Nephron progenitor cell (in vitro differentiated cells): ENCODE results near the gene EIPR1.

Source experiments
- DNase-seq: peaks from one replicate; pipeline ENCODE4 v3.0.0; 2021
- H3K27ac Mint-ChIP-seq: 2 replicates; pipeline ENCODE4 v1.8.0; 2021; ENCODE audit warnings: mild to moderate bottlenecking, moderate library complexity, mixed read lengths
- H3K27me3 Mint-ChIP-seq: 2 replicates; pipeline ENCODE4 v1.8.0; 2021; ENCODE audit warnings: mild to moderate bottlenecking, low read depth, mixed read lengths; ENCODE audit not compliant: poor library complexity
- H3K36me3 Mint-ChIP-seq: 2 replicates; pipeline ENCODE4 v1.8.0; 2021; ENCODE audit warnings: low read depth, mixed read lengths
- H3K4me1 Mint-ChIP-seq: 2 replicates; pipeline ENCODE4 v1.8.0; 2021; ENCODE audit warnings: mixed read lengths
- H3K4me3 Mint-ChIP-seq: 2 replicates; pipeline ENCODE4 v1.8.0; 2021; ENCODE audit warnings: mild to moderate bottlenecking, moderate library complexity, mixed read lengths
- H3K9me3 Mint-ChIP-seq: 2 replicates; pipeline ENCODE4 v1.8.0; 2021; ENCODE audit warnings: mild to moderate bottlenecking, moderate library complexity, mixed read lengths
- TF ChIP-seq, protein P1 (sequence below): fragments of 200-600 bp; sonication (generic); IDR thresholded peaks from 2 replicates; pipeline ENCODE4 v1.5.0; 2021; ENCODE audit warnings: antibody characterized with exemption

Gene EIPR1

DNA sequence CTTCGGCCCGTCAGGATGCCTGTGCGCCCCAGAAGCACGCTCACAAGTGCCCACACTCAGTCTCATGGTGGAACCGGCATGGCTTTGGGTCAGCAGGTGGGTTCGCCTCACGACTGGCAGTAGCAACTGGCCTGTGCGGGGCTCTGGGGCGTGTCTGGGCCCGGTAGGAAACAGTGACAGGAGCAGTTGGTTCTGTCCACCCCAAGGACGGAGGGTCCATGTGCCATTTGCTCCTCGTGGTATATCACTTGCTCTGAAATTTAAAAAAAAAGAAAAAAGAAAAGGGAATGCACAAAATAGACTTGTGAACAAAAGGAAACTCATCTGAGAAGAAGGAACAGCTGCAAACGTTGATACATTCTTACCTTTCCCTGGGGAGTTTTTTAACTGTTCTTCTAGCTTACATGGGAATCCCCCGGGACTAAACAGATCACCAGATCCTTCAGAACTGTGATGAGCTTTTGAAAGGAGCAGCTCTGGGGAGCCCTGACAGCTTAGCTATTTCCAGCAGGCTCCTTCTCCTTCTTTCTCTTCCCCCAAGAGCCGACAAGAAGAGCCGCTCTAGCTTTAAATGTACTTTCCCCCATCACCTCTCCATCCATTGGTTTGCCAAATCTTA is 44.7 kb upstream of the EIPR1 start:
- Mint-ChIP-seq H3K4me1 (peaks cover 37% of the 10 kb centered on the region), H3K4me3 (no peak overlapping the region), H3K9me3 (no peaks in the 10 kb centered on the region), H3K27ac (peak overlapping the region; percentile 22), H3K36me3 (peaks cover 53% of the 10 kb centered on the region), H3K27me3 (peaks cover 3% of the 10 kb centered on the region)
- TF ChIP-seq, protein P1, sequence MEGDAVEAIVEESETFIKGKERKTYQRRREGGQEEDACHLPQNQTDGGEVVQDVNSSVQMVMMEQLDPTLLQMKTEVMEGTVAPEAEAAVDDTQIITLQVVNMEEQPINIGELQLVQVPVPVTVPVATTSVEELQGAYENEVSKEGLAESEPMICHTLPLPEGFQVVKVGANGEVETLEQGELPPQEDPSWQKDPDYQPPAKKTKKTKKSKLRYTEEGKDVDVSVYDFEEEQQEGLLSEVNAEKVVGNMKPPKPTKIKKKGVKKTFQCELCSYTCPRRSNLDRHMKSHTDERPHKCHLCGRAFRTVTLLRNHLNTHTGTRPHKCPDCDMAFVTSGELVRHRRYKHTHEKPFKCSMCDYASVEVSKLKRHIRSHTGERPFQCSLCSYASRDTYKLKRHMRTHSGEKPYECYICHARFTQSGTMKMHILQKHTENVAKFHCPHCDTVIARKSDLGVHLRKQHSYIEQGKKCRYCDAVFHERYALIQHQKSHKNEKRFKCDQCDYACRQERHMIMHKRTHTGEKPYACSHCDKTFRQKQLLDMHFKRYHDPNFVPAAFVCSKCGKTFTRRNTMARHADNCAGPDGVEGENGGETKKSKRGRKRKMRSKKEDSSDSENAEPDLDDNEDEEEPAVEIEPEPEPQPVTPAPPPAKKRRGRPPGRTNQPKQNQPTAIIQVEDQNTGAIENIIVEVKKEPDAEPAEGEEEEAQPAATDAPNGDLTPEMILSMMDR = no peak
- no peak for DNase-seq

DNA sequence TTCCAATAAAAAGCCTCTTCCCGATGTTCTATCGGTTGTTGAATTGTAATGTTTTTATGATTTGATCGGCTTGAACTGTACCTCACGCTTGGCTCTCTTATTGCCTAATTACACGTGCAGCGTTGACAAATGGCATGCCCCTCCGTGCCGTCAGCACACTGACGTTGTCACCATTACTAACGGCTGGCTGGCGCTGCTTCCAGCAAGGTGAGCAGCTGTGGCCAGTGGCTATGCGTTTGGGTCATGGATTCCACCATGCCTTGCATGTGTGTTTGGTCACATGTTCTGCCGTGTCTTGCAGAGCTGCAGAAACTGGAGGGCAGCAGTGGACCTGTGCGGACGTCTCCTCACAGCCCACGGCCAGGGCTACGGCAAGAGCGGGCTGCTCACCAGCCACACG is 44.0 kb upstream of the EIPR1 start:
- Mint-ChIP-seq H3K4me1 (peaks cover 37% of the 10 kb centered on the region), H3K36me3 (peaks cover 52% of the 10 kb centered on the region), H3K27me3 (peaks cover 3% of the 10 kb centered on the region), H3K9me3 (no peaks in the 10 kb centered on the region), H3K27ac (peak overlapping the region; percentile 25), H3K4me3 (no peak overlapping the region)
- DNase-seq = no peak
- TF ChIP-seq, protein P1 = no peak

DNA sequence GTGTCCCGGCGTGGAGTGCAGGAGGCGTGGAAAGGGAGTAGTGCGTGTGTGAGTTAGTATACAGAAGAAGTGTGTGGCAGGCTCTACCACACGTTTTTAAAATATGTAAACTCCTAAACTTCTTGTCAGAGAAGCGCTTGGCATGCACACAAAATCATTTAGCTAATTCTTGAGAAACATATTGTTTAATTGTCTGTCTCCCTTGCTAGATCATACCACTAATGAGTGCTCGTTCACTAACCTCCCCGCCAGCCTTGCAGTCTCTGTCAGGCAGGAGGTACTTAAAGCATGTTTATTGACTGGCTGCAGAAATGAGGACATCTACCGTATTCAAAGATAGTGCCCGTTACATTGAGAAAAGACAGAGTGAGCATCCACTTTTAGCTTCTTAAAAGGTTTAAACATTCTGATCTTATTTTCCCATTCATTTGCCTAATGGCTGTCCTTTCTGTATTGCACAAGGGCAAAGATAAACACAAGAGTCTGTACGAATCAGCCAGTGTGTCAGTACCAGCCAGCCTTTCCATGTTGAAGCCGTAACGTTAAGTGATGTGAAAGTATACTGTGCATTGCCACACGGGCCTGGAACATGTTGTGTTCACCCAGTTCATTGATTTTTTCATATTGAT is 43.3 kb upstream of the EIPR1 start:
- no peaks in the 10 kb centered on the region for H3K9me3 Mint-ChIP-seq
- TF ChIP-seq, protein P1 = no peak
- no peak overlapping the region for H3K27ac Mint-ChIP-seq

DNA sequence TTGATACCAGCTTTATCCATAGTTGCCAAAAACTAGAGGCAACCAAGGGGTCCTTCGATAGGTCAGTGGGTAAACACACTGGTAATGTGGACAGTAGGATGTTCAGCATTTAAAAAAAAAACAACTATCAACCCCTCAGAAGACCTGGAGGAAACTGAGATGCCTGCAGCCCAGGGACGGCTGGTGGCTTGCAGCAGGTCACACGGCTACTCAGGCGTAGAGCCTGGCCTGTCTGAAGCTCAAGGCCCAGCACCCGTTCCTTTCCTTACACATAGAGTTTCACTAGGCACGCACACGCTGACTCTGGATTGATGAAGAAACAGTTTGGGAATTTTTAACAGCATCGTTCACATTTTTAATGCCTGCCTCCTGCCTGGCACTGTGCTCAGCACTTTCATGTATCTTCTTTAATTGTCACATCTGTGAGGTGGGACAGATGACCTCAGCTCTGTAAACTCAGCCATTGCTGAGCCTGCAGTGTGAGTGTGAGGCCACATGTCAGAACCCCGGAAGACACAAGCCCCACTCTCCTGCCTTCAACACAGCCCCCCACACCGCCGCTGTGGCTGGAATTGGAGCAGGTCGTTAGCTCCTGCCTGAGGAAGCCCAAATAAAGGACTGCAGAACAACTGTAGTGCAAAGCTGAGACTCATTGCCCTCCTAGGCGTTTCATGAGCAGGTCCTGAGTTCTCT is 42.6 kb upstream of the EIPR1 start:
- no peak for DNase-seq
- Mint-ChIP-seq H3K4me1 (peaks cover 37% of the 10 kb centered on the region), H3K36me3 (peaks cover 51% of the 10 kb centered on the region), H3K27ac (peak overlapping the region; percentile 84), H3K4me3 (no peak overlapping the region), H3K9me3 (no peaks in the 10 kb centered on the region), H3K27me3 (peaks cover 3% of the 10 kb centered on the region)
- TF ChIP-seq, protein P1 = no peak

More for the DNA sequence above, 43.3 kb upstream of the EIPR1 start:
- H3K4me3 Mint-ChIP-seq = no peak overlapping the region
- H3K27me3 Mint-ChIP-seq = peaks cover 3% of the 10 kb centered on the region
- no peak for DNase-seq
- peaks cover 37% of the 10 kb centered on the region for H3K4me1 Mint-ChIP-seq
- peaks cover 51% of the 10 kb centered on the region for H3K36me3 Mint-ChIP-seq

DNA sequence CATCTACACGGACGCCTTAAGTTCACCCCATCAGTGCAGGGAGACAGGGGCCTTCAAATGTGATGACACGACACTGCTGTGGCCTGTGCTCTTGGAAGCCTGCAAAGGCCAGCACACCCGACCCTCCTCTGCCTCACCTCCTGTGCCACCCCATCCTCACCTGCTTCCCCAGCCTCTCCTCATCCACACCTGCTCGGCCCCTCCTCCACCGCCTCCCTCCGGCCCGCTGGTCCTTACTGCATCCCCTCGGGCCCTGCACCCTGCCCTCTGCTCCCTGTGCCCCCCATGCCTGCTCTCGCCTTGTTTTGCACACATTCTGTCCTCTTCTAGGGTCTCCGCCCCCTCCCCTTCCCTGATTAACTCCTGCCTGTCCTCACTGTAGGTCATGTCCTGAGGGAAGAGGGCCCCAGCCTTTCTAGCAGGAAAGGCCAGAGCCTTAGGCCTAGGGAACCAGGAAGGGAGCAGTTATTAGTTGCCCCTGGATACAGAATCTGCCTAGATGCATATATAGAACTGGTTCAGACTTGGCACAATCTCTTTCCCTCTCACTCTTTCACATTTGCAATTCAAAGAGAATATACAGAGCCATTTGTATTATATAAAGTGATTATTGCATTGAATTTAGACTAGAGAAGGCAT is 41.3 kb upstream of the EIPR1 start:
- Mint-ChIP-seq H3K36me3 (peaks cover 51% of the 10 kb centered on the region), H3K4me1 (peaks cover 35% of the 10 kb centered on the region), H3K4me3 (no peak overlapping the region), H3K27ac (peak overlapping the region; percentile 39), H3K27me3 (peaks cover 2% of the 10 kb centered on the region), H3K9me3 (no peaks in the 10 kb centered on the region)
- TF ChIP-seq, protein P1 = no peak
- DNase-seq = no peak
